Measurements from ENCODE around the gene UBP1.

- TF ChIP-seq CTCF (IDR thresholded peaks at IDR 0.05 in 2 of 3, conservative IDR thresholded peaks at IDR 0.05 in 1 of 3; ENCODE audit: borderline replicate concordance in 1 of 3, insufficient read depth in 1 of 3, low read depth in 2 of 3, low read length in 2 of 3) = no peak
- no peak for TF ChIP-seq POLR2A (IDR thresholded peaks at IDR 0.05; ENCODE audit: borderline replicate concordance, extremely low read depth, insufficient read depth, insufficient read length)
- TF ChIP-seq ELF1 (IDR thresholded peaks at IDR 0.05; ENCODE audit: borderline replicate concordance, low read depth) = no peak
- no peak for TF ChIP-seq SRF (IDR thresholded peaks at IDR 0.05; ENCODE audit: low read depth)
- no peak for TF ChIP-seq EZH2 (IDR thresholded peaks at IDR 0.05)
- no peak for TF ChIP-seq EZH2phosphoT487 (IDR thresholded peaks at IDR 0.05; ENCODE audit: borderline replicate concordance)
- no peak for TF ChIP-seq MAX (IDR thresholded peaks at IDR 0.05)
- no peak for TF ChIP-seq POLR2AphosphoS5 (IDR thresholded peaks at IDR 0.05; ENCODE audit: low read depth, low read length)
Measured at GRCh38 chr3:33391255-33391995, 48.8 kb downstream of the UBP1 start.
